ENCODE results near the gene COL27A1.
"Not testable (repeated sequence)": the region's sequence is repeated elsewhere in the genome, so short reads cannot be mapped to it uniquely, and the experiment has no call there.

The COL27A1 gene

GRCh38 chr9:114312513-114312875, 157.2 kb downstream of the COL27A1 start:
- no peak for DNase-seq

- no peak for DNase-seq
Observed at GRCh38 chr9:114313186-114313585, 157.8 kb downstream of the COL27A1 start.

GRCh38 chr9:114314256-114314867, 159.0 kb downstream of the COL27A1 start:
- DNase-seq, result no peak

GRCh38 chr9:114314881-114315722, 159.8 kb downstream of the COL27A1 start:
- no peak for DNase-seq

- no peak for DNase-seq
Observed at GRCh38 chr9:114315723-114316363, 160.5 kb downstream of the COL27A1 start.

- no peak for DNase-seq
Observed at GRCh38 chr9:114316605-114317230, 161.4 kb downstream of the COL27A1 start.

- peak; percentile 44 for DNase-seq
Observed at GRCh38 chr9:114317665-114318357, 162.5 kb downstream of the COL27A1 start.

- DNase-seq, result no peak
Observed at GRCh38 chr9:114318416-114318815, 163.1 kb downstream of the COL27A1 start.

GRCh38 chr9:114319147-114319546, 163.8 kb downstream of the COL27A1 start:
- no peak for DNase-seq

GRCh38 chr9:114320710-114321109, 165.4 kb downstream of the COL27A1 start:
- not testable (repeated sequence) for DNase-seq

- no peak for DNase-seq
Observed at GRCh38 chr9:114321759-114322158, 166.4 kb downstream of the COL27A1 start.

- DNase-seq, result not testable (repeated sequence)
Observed at GRCh38 chr9:114322160-114322818, 167.0 kb downstream of the COL27A1 start.

- DNase-seq, result not testable (repeated sequence)
Observed at GRCh38 chr9:114322831-114323531, 167.6 kb downstream of the COL27A1 start, which contains the start of gene ORM1. TSS of gene ORM1 (plus strand) at chr9:114323098. CDS start at chr9:114323134, 36 bp downstream.

GRCh38 chr9:114323849-114324248, 168.5 kb downstream of the COL27A1 start:
- DNase-seq, result not testable (repeated sequence)

- DNase-seq, result no peak
Observed at GRCh38 chr9:114324492-114324891, 169.2 kb downstream of the COL27A1 start.

GRCh38 chr9:114324965-114325364, 169.6 kb downstream of the COL27A1 start:
- DNase-seq, result not testable (repeated sequence)

- DNase-seq, result not testable (repeated sequence)
Observed at GRCh38 chr9:114325684-114326254, 170.4 kb downstream of the COL27A1 start.

- DNase-seq, result no peak
Observed at GRCh38 chr9:114327749-114328148, 172.4 kb downstream of the COL27A1 start.

GRCh38 chr9:114328357-114328820, 173.1 kb downstream of the COL27A1 start:
- not testable (repeated sequence) for DNase-seq

- DNase-seq, result not testable (repeated sequence)
Observed at GRCh38 chr9:114328937-114329624, 173.7 kb downstream of the COL27A1 start.
